Panc1 (cell line): ENCODE results near the gene SPRN. TPM values are rescaled to one million over a fixed set of nuclear protein-coding genes. Genes with fewer than 3 reads are reported as not detected.
A peak's percentile ranks its signal among the peaks of the same experiment; 100 is the strongest.
"Not testable (repeated sequence)": the region's sequence is repeated elsewhere in the genome, so short reads cannot be mapped to it uniquely, and the experiment has no call there.

ENCODE experiments used
- ATAC-seq: fragments of 200-7000 bp; cut with Tn5 transposase; 2 replicates; pipeline ENCODE4 v1.9.1; 2020; ENCODE audit warnings: mild to moderate bottlenecking, moderate library complexity
- BruUV-seq: library from RNA; stranded (reverse); fragments of 400-500 nt; replicated peaks from 2 replicates; lab custom pipeline; 2021; lab: Mats Ljungman, UMichigan
- CTCF ChIA-PET: fragments of 300-600 bp; sonication (Branson Sonifier 250); formaldehyde crosslinking; loops from one replicate; lab custom pipeline; 2022; ENCODE audit warnings: antibody characterized with exemption; lab: Charles Lee
- POLR2A ChIA-PET: fragments of 300-600 bp; sonication (Branson Sonifier 250); formaldehyde crosslinking; loops from one replicate; lab custom pipeline; 2022; ENCODE audit warnings: antibody characterized with exemption; lab: Charles Lee
- DNase-seq: peaks from one replicate; pipeline ENCODE4 v3.0.0-alpha.2; 2010; ENCODE audit warnings: low read depth, low spot score
- H3K27ac ChIP-seq: 2 replicates; pipeline ENCODE4 v1.5.1; 2011; ENCODE audit warnings: mild to moderate bottlenecking, low read length, inconsistent platforms
- H3K27me3 ChIP-seq: fragments of 200-500 bp; sonication (Bioruptor generic); 2 replicates; pipeline ENCODE4 v1.6.0; 2014; ENCODE audit warnings: low read length, inconsistent platforms; ENCODE audit not compliant: control insufficient read depth, insufficient read depth
- H3K36me3 ChIP-seq: fragments of 200-500 bp; sonication (Bioruptor generic); 2 replicates; pipeline ENCODE4 v1.5.1; 2014; ENCODE audit warnings: inconsistent platforms, mild to moderate bottlenecking, low read length, moderate library complexity; ENCODE audit not compliant: control insufficient read depth, insufficient read depth
- H3K4me1 ChIP-seq: 2 replicates; pipeline ENCODE4 v1.5.1; 2011; ENCODE audit warnings: inconsistent platforms, mild to moderate bottlenecking, low read length, moderate library complexity; ENCODE audit not compliant: control insufficient read depth, insufficient read depth
- H3K4me3 ChIP-seq, 2 experiments: 2 replicates each; pipeline ENCODE4 v1.5.1; 2011 to 2012; ENCODE audit warnings: low read depth in 2 of 2, low read length in 2 of 2, mild to moderate bottlenecking in 2 of 2, inconsistent platforms in 1 of 2, moderate library complexity in 1 of 2
- H3K9me3 ChIP-seq: fragments of 200-500 bp; sonication (Bioruptor generic); 2 replicates; pipeline ENCODE4 v1.5.1; 2014; ENCODE audit warnings: low read depth, mild to moderate bottlenecking, inconsistent platforms, low read length, moderate library complexity; ENCODE audit not compliant: control insufficient read depth, insufficient read depth
- CTCF ChIP-seq: fragments of 450-650 bp; IDR thresholded peaks from 2 replicates; pipeline ENCODE4 v1.5.1; 2017; ENCODE audit warnings: mild to moderate bottlenecking
- POLR2AphosphoS5 ChIP-seq: IDR thresholded peaks from 2 replicates; pipeline ENCODE4 v1.6.1; 2012; ENCODE audit warnings: mild to moderate bottlenecking, low read depth, low read length, moderate library complexity
- REST ChIP-seq, 2 experiments: IDR thresholded peaks; 2 replicates each; pipeline ENCODE4 v1.6.1; 2011 to 2012; ENCODE audit warnings: low read depth in 2 of 2, control low read depth in 1 of 2, low read length in 1 of 2, mild to moderate bottlenecking in 1 of 2, moderate library complexity in 1 of 2; ENCODE audit not compliant: insufficient read depth in 1 of 2
- SIN3A ChIP-seq: IDR thresholded peaks from 2 replicates; pipeline ENCODE4 v1.6.1; 2012; ENCODE audit warnings: low read depth, mild to moderate bottlenecking, low read length, moderate library complexity, borderline replicate concordance; ENCODE audit not compliant: insufficient read depth
- TCF7L2 ChIP-seq: IDR thresholded peaks from 2 replicates; pipeline ENCODE4 v1.6.1; 2011; ENCODE audit warnings: mild to moderate bottlenecking, low read depth, low read length, inconsistent platforms
- in situ Hi-C: cut with HindIII; loops from 2 replicates; pipeline ENCODE4 v1.10.0; 2016; ENCODE audit warnings: low sequenced_read_pairs, low pct_unique_long_range_greater_than_20kb
- intact Hi-C: fragments of 100-400 bp; cut with micrococcal nuclease; formaldehyde crosslinking; loops from one replicate; pipeline ENCODE4 v1.10.0; 2022; ENCODE audit not compliant: unreplicated experiment
- total RNA-seq: library from RNA; stranded (reverse); gene quantifications from one replicate; pipeline ENCODE4 v1.2.1, GENCODE V29; 2021; ENCODE audit not compliant: unreplicated experiment

Gene SPRN
- total RNA-seq, 1 experiment from 2014 or later: 0.64 TPM

GRCh38 chr10:133471300-133472109 lies 47.1 kb upstream of the SPRN start:
- no peak for TF ChIP-seq SIN3A
- no peak for TF ChIP-seq REST (IDR thresholded peaks at IDR 0.05; ENCODE audit: insufficient read depth in 1 of 2, low read depth in 2 of 2, low read length in 1 of 2)
- BruUV-seq: no TSS peak
- no peaks in the 10 kb centered on the region for H3K9me3 ChIP-seq
- ChIA-PET CTCF (no interaction called here), POLR2A (no interaction called here)
- 0 out of 2 replicates have a peak, but pooled peaks cover 3% of the 10 kb centered on the region for H3K4me1 ChIP-seq
- no peak for DNase-seq
- H3K36me3 ChIP-seq: no peaks in the 10 kb centered on the region
- no peak for ATAC-seq
- H3K4me3 ChIP-seq: no peak overlapping the region
- in situ Hi-C loops (no loop called here), intact Hi-C loops (no loop called here)
- peaks cover 8% of the 10 kb centered on the region for H3K27me3 ChIP-seq
- no peak overlapping the region for H3K27ac ChIP-seq

GRCh38 chr10:133469205-133469604 lies 44.8 kb upstream of the SPRN start:
- ATAC-seq, POLR2A ChIA-PET: not testable (repeated sequence)

GRCh38 chr10:133467286-133467911 lies 43.0 kb upstream of the SPRN start:
- BruUV-seq: no TSS peak
- TF ChIP-seq POLR2AphosphoS5 (no peak), REST (IDR thresholded peaks at IDR 0.05; ENCODE audit: insufficient read depth in 1 of 2, low read depth in 2 of 2, low read length in 1 of 2) (no peak), CTCF (no peak), SIN3A (no peak), TCF7L2 (no peak)

More at GRCh38 chr10:133469205-133469604, 44.8 kb upstream of the SPRN start:
- BruUV-seq, H3K27ac ChIP-seq, H3K4me3 ChIP-seq, CTCF ChIA-PET, DNase-seq, H3K9me3 ChIP-seq, H3K36me3 ChIP-seq, H3K27me3 ChIP-seq, H3K4me1 ChIP-seq, intact Hi-C loops, in situ Hi-C loops: not testable (repeated sequence)

More at GRCh38 chr10:133467286-133467911, 43.0 kb upstream of the SPRN start:
- ChIA-PET POLR2A (no interaction called here), CTCF (no interaction called here)
- intact Hi-C loops: no loop called here
- Histone ChIP-seq H3K4me1 (no peaks in the 10 kb centered on the region), H3K27me3 (peaks cover 8% of the 10 kb centered on the region), H3K27ac (no peak overlapping the region), H3K36me3 (no peaks in the 10 kb centered on the region), H3K4me3 (no peak overlapping the region), H3K9me3 (no peaks in the 10 kb centered on the region)
- no peak for DNase-seq
- in situ Hi-C loops: no loop called here
- ATAC-seq: peak; percentile 31; the same call in 1 of the 2 replicates
